Lung (tissue), 12 donors: Measurements from ENCODE around the gene LMTK3. TPM values are rescaled to one million over a fixed set of nuclear protein-coding genes. Genes with fewer than 3 reads are reported as not detected.

Experiments
- ATAC-seq: fragments of 200-7000 bp; cut with Tn5 transposase; one replicate; pipeline ENCODE4 v1.9.1; 2020; ENCODE audit warnings: moderate number of reproducible peaks; ENCODE audit not compliant: insufficient read depth, low FRiP score
- DNase-seq, 3 donors: peaks; one replicate each; pipeline ENCODE4 v3.0.0-alpha.2; 2013 to 2017
- H3K27ac ChIP-seq, 2 donors: one replicate each; pipeline ENCODE4 v1.5.1; 2013; ENCODE audit warnings: mild to moderate bottlenecking in 2 of 2, moderate library complexity in 2 of 2, control low read depth in 1 of 2, inconsistent platforms in 1 of 2, low read depth in 1 of 2, low read length in 1 of 2
- H3K27me3 ChIP-seq, 3 donors: one replicate each; pipeline ENCODE4 v1.5.1; 2013; ENCODE audit warnings: low read length in 2 of 3; ENCODE audit not compliant: control insufficient read depth in 3 of 3, insufficient read depth in 3 of 3
- H3K36me3 ChIP-seq, 4 donors: one replicate each; pipeline ENCODE4 v1.5.1; 2013; ENCODE audit warnings: low read length in 4 of 4, mild to moderate bottlenecking in 1 of 4, moderate library complexity in 1 of 4; ENCODE audit not compliant: control insufficient read depth in 4 of 4, insufficient read depth in 4 of 4
- H3K4me1 ChIP-seq, 5 donors: one replicate each; pipeline ENCODE4 v1.5.1; 2013; ENCODE audit warnings: low read length in 5 of 5, mild to moderate bottlenecking in 2 of 5, moderate library complexity in 1 of 5; ENCODE audit not compliant: control insufficient read depth in 5 of 5, insufficient read depth in 5 of 5
- H3K4me3 ChIP-seq: one replicate; pipeline ENCODE4 v1.5.1; 2013; ENCODE audit warnings: mild to moderate bottlenecking, control low read depth, moderate library complexity
- H3K9ac ChIP-seq, 2 donors: one replicate each; pipeline ENCODE4 v1.5.1; 2013; ENCODE audit warnings: low read length in 2 of 2, control low read depth in 1 of 2; ENCODE audit not compliant: insufficient read depth in 1 of 2
- H3K9me3 ChIP-seq, 4 donors: one replicate each; pipeline ENCODE4 v1.5.1; 2013; ENCODE audit warnings: low read length in 3 of 4, mild to moderate bottlenecking in 1 of 4, moderate library complexity in 1 of 4; ENCODE audit not compliant: control insufficient read depth in 4 of 4, insufficient read depth in 3 of 4
- WGBS, 2 donors: extraction: QIAGEN DNeasy Blood & Tissue Kit; methylation state at CpG; one replicate each; pipeline ENCODE4 v1.1.7; 2013; 5-methylcytosine and 5-hydroxymethylcytosine counted together
- polyA plus RNA-seq, 2 donors: library from polyadenylated mRNA; stranded (reverse); fragments of 200-250 nt; gene quantifications; one replicate each; pipeline ENCODE4 v1.2.1, GENCODE V29; 2013
- total RNA-seq, 2 donors: library from RNA; depleted of rRNA in 1 of 2; stranded (reverse); fragments of >200 nt in 1 of 2; gene quantifications; one replicate each; pipeline ENCODE4 v1.2.1, GENCODE V29; 2014 to 2021
- TF ChIP-seq, protein P1 (sequence below): IDR thresholded peaks from 2 replicates; pipeline ENCODE4 v1.5.1; 2012; ENCODE audit warnings: mild to moderate bottlenecking; ENCODE audit errors: control extremely low read depth, extremely low read depth
- donor health status: control.
- donor health status: control.
- donor health status: Bipolar disorder and iron deficiency.
- donor health status: healthy.
- donor health status: DM: yes; HTN: yes; CAD: no.

The LMTK3 gene
- total and polyA plus RNA-seq, 4 donors: 1.9 to 10.7 (median 4.8) TPM

DNA sequence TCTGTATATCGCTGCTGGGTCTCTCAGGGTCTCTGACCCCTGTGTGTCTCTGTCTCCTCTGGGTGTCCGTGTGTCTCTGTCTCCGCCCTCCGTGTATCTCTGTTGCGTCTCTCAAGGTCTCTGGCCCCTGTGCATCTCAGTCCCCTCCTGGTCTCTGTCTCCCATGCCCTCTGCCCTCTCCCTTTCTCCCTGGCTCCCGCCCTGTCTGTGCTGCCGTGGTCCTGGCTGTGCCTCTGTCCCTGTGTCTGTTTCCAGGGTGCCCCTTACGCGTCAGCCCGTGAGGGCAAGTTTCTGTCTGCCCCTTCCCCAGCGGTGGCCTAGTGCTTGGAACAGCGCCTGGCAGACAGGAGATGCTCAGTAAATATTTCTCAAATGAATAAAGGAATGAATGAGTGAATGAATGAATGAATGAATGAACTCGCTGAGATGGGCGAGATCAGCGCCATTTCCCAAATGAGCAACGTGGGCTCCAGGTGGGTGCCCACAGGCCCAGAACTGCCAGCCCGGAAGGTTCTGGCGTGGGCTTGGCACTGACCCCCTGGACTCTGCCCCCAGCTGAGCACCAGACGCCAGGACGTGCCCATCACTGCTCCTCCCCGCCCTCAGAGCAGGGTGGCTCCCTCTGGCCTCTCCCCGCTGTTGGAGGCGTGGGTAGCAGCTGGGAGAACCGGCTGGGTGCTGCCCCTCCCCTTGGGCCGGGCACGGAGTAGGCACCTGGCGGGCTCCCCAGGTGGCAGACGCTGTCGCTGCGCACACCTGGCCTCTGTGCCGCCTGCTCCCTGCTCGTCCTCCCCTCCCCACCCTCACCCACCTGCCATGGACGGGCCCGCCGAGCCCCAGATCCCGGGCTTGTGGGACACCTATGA lies 40.0 kb upstream of the LMTK3 start, which contains the start of gene SULT2B1:
Gene SULT2B1 (plus strand): TSS at position 736 of the 866 bp plus-strand sequence. CDS start 81 bp downstream, at position 817.
- DNase-seq: peak in 1 of 3 donors; percentile 39
- H3K4me3 ChIP-seq: no peak within 1 kb of the TSS
- H3K27ac ChIP-seq: peak within 1 kb of the TSS in 1 of 2 donors; percentile 16

GRCh38 chr19:48549380-48549779 lies 37.7 kb upstream of the LMTK3 start:
- Histone ChIP-seq H3K9ac (no peak overlapping the region), H3K36me3 (no peaks in the 10 kb centered on the region), H3K4me3 (no peak overlapping the region), H3K27me3 (no peaks in the 10 kb centered on the region), H3K4me1 (peaks cover 0 to 6% (median 0%) of the 10 kb centered on the region in 5 donors), H3K9me3 (no peaks in the 10 kb centered on the region), H3K27ac (no peak overlapping the region)
- 55 to 63% methylated on average over 5 of the region's 5 CpGs for WGBS, 2 donors
- ATAC-seq (no peak), DNase-seq (no peak)
- TF ChIP-seq, protein P1, sequence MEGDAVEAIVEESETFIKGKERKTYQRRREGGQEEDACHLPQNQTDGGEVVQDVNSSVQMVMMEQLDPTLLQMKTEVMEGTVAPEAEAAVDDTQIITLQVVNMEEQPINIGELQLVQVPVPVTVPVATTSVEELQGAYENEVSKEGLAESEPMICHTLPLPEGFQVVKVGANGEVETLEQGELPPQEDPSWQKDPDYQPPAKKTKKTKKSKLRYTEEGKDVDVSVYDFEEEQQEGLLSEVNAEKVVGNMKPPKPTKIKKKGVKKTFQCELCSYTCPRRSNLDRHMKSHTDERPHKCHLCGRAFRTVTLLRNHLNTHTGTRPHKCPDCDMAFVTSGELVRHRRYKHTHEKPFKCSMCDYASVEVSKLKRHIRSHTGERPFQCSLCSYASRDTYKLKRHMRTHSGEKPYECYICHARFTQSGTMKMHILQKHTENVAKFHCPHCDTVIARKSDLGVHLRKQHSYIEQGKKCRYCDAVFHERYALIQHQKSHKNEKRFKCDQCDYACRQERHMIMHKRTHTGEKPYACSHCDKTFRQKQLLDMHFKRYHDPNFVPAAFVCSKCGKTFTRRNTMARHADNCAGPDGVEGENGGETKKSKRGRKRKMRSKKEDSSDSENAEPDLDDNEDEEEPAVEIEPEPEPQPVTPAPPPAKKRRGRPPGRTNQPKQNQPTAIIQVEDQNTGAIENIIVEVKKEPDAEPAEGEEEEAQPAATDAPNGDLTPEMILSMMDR: no peak

More for the DNA sequence above, 40.0 kb upstream of the LMTK3 start, which contains the start of gene SULT2B1:
- H3K36me3 ChIP-seq: no peaks in the 10 kb centered on the region
- peaks cover 0 to 6% (median 0%) of the 10 kb centered on the region in 5 donors for H3K4me1 ChIP-seq
- TF ChIP-seq, protein P1: no peak
- WGBS, 2 donors: 57 to 76% methylated on average over 30 to 36 of the region's 36 CpGs
- peaks cover 0 to 3% (median 0%) of the 10 kb centered on the region in 4 donors for H3K9me3 ChIP-seq
- no peaks in the 10 kb centered on the region for H3K27me3 ChIP-seq
- H3K9ac ChIP-seq: no peak within 1 kb of the TSS
- no peak for ATAC-seq

DNA sequence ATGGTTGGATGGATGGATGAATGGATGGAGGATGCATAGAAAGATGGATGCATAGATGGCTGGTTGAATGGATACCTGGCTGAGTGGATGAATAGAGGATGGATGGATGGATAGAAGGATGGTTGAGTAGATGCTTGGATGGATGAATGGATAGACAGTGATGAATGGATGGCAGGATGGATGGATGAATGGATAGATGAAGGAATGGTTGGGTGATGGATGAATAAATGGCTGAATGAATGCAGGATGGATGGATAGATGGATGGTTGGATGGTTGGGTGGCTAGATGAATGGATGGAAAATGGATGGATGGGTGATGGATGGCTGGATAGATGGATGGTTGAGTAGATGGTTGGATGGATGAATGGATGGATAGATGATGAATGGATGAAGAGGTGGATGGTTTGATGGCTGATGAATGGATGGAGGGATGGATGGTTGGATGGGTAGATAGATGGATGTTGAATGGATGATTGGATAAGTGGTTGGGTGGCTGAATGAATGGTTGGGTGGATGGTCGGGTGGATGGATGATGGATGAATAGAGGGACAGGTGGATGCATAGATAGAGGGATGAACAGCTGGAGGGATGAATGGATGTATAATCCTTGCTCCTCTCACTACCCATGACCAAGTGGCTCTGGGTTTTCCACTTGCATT lies 36.7 kb upstream of the LMTK3 start:
- Histone ChIP-seq H3K36me3 (no peaks in the 10 kb centered on the region), H3K9ac (no peak overlapping the region), H3K4me1 (peaks cover 0 to 4% (median 0%) of the 10 kb centered on the region in 5 donors), H3K27me3 (no peaks in the 10 kb centered on the region), H3K27ac (no peak overlapping the region), H3K9me3 (no peaks in the 10 kb centered on the region), H3K4me3 (no peak overlapping the region)
- no peak for ATAC-seq
- TF ChIP-seq, protein P1: no peak
- 85 to 100% methylated on average over 1 of the region's 1 CpG for WGBS, 2 donors
- DNase-seq: no peak
